ENCODE data around the gene VTN. TPM values are rescaled to one million over a fixed set of nuclear protein-coding genes. Genes with fewer than 3 reads are reported as not detected.

Gene VTN
- total RNA-seq, 3 donors from 2014 or later, result 0.32 to 12.1 (median 0.98) TPM

- Histone ChIP-seq H3K4me3 (no peak overlapping the region), H3K9me3 (no peaks in the 10 kb centered on the region), H3K36me3 (peaks cover 2% of the 10 kb centered on the region), H3K27ac (no peak overlapping the region), H3K4me1 (no peaks in the 10 kb centered on the region), H3K27me3 (no peaks in the 10 kb centered on the region)
- no peak for DNase-seq (ENCODE audit: low spot score in 2 of 2)
- intact Hi-C loops (cut with DNase I; ENCODE audit: low total_unique reads), result no loop called here
- TF ChIP-seq POLR2A (IDR thresholded peaks at IDR 0.05), result no peak
- no peak for TF ChIP-seq POLR2AphosphoS5 (IDR thresholded peaks at IDR 0.05)
- TF ChIP-seq, protein P1, sequence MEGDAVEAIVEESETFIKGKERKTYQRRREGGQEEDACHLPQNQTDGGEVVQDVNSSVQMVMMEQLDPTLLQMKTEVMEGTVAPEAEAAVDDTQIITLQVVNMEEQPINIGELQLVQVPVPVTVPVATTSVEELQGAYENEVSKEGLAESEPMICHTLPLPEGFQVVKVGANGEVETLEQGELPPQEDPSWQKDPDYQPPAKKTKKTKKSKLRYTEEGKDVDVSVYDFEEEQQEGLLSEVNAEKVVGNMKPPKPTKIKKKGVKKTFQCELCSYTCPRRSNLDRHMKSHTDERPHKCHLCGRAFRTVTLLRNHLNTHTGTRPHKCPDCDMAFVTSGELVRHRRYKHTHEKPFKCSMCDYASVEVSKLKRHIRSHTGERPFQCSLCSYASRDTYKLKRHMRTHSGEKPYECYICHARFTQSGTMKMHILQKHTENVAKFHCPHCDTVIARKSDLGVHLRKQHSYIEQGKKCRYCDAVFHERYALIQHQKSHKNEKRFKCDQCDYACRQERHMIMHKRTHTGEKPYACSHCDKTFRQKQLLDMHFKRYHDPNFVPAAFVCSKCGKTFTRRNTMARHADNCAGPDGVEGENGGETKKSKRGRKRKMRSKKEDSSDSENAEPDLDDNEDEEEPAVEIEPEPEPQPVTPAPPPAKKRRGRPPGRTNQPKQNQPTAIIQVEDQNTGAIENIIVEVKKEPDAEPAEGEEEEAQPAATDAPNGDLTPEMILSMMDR (IDR thresholded peaks at IDR 0.05), result no peak
Measured at GRCh38 chr17:28324267-28324745, 45.8 kb downstream of the VTN start.

- no peak for DNase-seq (ENCODE audit: low spot score in 2 of 2)
- no peaks in the 10 kb centered on the region for H3K4me1 ChIP-seq
- H3K27me3 ChIP-seq, result no peaks in the 10 kb centered on the region
- no peaks in the 10 kb centered on the region for H3K36me3 ChIP-seq
- H3K27ac ChIP-seq, result no peak overlapping the region
- no peak for TF ChIP-seq POLR2AphosphoS5 (IDR thresholded peaks at IDR 0.05)
- TF ChIP-seq, protein P1 (IDR thresholded peaks at IDR 0.05), result no peak
- no peak for TF ChIP-seq POLR2A (IDR thresholded peaks at IDR 0.05)
- H3K9me3 ChIP-seq, result no peaks in the 10 kb centered on the region
- no peak overlapping the region for H3K4me3 ChIP-seq
- intact Hi-C loops (cut with DNase I; ENCODE audit: low total_unique reads), result no loop called here
Measured at GRCh38 chr17:28320215-28321061, 49.7 kb downstream of the VTN start.

- no peak for DNase-seq (ENCODE audit: low spot score in 2 of 2)
- intact Hi-C loops (cut with DNase I; ENCODE audit: low total_unique reads), result no loop called here
- Histone ChIP-seq H3K27ac (peak overlapping the region; percentile 65 to 71), H3K27me3 (no peaks in the 10 kb centered on the region), H3K36me3 (no peaks in the 10 kb centered on the region), H3K4me1 (no peaks in the 10 kb centered on the region), H3K9me3 (no peaks in the 10 kb centered on the region), H3K4me3 (peak overlapping the region; percentile 54 to 86 (median 69))
- TF ChIP-seq POLR2AphosphoS5 (IDR thresholded peaks at IDR 0.05), result no peak
- TF ChIP-seq, protein P1 (IDR thresholded peaks at IDR 0.05), result no peak
- TF ChIP-seq POLR2A (IDR thresholded peaks at IDR 0.05), result no peak
Measured at GRCh38 chr17:28319598-28319935, 50.5 kb downstream of the VTN start.

- Histone ChIP-seq H3K4me3 (peak within 1 kb of the TSS; percentile 54 to 86 (median 69)), H3K4me1 (no peaks in the 10 kb centered on the region), H3K27me3 (no peaks in the 10 kb centered on the region), H3K27ac (peak within 1 kb of the TSS; percentile 65 to 71), H3K9me3 (no peaks in the 10 kb centered on the region), H3K36me3 (no peaks in the 10 kb centered on the region)
- TF ChIP-seq POLR2AphosphoS5 (IDR thresholded peaks at IDR 0.05) (peak in 2 of 3 donors; percentile 39 to 41), POLR2A (IDR thresholded peaks at IDR 0.05) (no peak)
- DNase-seq (ENCODE audit: low spot score in 2 of 2), result peak; percentile 94 to 96
- intact Hi-C loops (cut with DNase I; ENCODE audit: low total_unique reads), result no loop called here
Measured at GRCh38 chr17:28318759-28319597, 51.1 kb downstream of the VTN start, which contains the start of gene TMEM97. TMEM97 (plus strand) TSS chr17:28319200; CDS start chr17:28319240, 40 bp downstream.

DNA sequence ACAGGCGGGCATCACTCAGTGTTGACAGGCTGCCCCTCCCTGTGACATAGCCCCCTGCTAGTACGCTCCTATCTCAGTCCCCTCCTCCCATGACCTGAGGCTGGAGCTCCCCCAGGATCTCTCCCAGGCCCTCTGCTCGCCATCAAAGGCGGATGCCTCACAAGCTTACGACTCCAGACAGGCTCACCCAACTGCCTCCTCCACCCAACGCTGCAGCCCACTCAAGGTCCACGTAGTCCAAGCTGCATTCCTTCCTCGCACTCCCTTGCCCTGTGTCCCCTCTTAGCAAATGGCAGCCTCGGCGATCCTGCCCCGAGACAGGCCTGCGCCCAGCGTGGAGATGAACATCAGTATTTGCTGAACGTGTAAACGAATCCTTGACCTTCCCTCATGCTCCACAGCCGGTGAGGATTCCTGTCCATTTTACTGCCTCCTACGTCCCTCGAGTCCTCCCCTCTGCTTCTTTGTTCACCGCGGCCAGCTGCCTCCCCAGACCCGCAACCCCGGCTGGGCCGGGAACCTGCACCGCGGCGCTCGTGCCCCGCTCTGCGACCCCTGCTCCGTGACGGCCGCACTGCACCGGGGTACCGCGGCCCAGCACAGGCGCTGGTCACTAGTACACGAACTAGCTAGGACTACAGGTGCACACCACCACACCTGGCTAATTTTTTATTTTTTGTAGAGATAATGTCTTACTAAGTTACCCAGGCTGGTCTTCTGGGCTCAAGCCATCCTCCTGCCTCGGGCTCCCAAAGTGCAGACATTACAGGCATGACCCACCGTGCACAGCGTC, 51.9 kb downstream of the VTN start:
- no peak for DNase-seq (ENCODE audit: low spot score in 2 of 2)
- H3K27me3 ChIP-seq, result no peaks in the 10 kb centered on the region
- H3K9me3 ChIP-seq, result no peaks in the 10 kb centered on the region
- TF ChIP-seq POLR2A (IDR thresholded peaks at IDR 0.05) (no peak), POLR2AphosphoS5 (IDR thresholded peaks at IDR 0.05) (no peak)
- TF ChIP-seq, protein P1 (IDR thresholded peaks at IDR 0.05), result no peak
- peak overlapping the region; percentile 65 to 71 for H3K27ac ChIP-seq
- intact Hi-C loops (cut with DNase I; ENCODE audit: low total_unique reads), result no loop called here
- H3K4me1 ChIP-seq, result no peaks in the 10 kb centered on the region
- no peaks in the 10 kb centered on the region for H3K36me3 ChIP-seq
- peak overlapping the region; percentile 54 to 86 (median 69) for H3K4me3 ChIP-seq

All from breast epithelium (tissue), 4 donors.